Right lobe of liver (tissue), 6 donors: Measurements from ENCODE around the gene ZCCHC7. TPM values are rescaled to one million over a fixed set of nuclear protein-coding genes. Genes with fewer than 3 reads are reported as not detected.
"Not testable (repeated sequence)": the region's sequence is repeated elsewhere in the genome, so short reads cannot be mapped to it uniquely, and the experiment has no call there.

Experiments used
- ATAC-seq, 4 donors: fragments of 200-7000 bp; cut with Tn5 transposase; one replicate each; pipeline ENCODE4 v1.9.1; 2020; ENCODE audit warnings: mild to moderate bottlenecking in 4 of 4, moderate library complexity in 4 of 4
- DNase-seq, 3 donors: peaks; one replicate each; pipeline ENCODE4 v3.0.0-alpha.2; 2020
- H3K27ac ChIP-seq, 3 donors: fragments of 200-600 bp; one replicate each; pipeline ENCODE4 v1.8.0; 2022
- H3K27me3 ChIP-seq, 2 donors: fragments of 200-600 bp; one replicate each; pipeline ENCODE4 v1.8.0; 2022
- H3K36me3 ChIP-seq, 4 donors: fragments of 200-600 bp; sonication (generic) in 1 of 4; one replicate each; pipeline versions ENCODE4 v1.5.1 to v1.8.0; 2017 to 2022; ENCODE audit warnings: control low read depth in 1 of 4
- H3K4me1 ChIP-seq, 4 donors: fragments of 200-600 bp; sonication (generic) in 1 of 4; one replicate each; pipeline versions ENCODE4 v1.5.1 to v1.8.0; 2017 to 2022; ENCODE audit warnings: control low read depth in 1 of 4
- H3K4me3 ChIP-seq, 3 donors: fragments of 200-600 bp; one replicate each; pipeline ENCODE4 v1.8.0; 2022
- H3K9me3 ChIP-seq, 4 donors: fragments of 200-600 bp; sonication (generic) in 1 of 4; one replicate each; pipeline versions ENCODE4 v1.5.1 to v1.8.0; 2017 to 2022; ENCODE audit warnings: control low read depth in 1 of 4
- CTCF ChIP-seq, 4 donors: fragments of 200-600 bp in 3 of 4; fragments of 450-650 bp in 1 of 4; IDR thresholded peaks; one replicate each; pipeline versions ENCODE4 v1.5.1 to v1.8.0; 2016 to 2022; ENCODE audit warnings: antibody characterized with exemption in 4 of 4, mild to moderate bottlenecking in 2 of 4
- POLR2A ChIP-seq: fragments of 450-650 bp; IDR thresholded peaks from one replicate; pipeline ENCODE4 v1.6.1; 2017; ENCODE audit warnings: antibody characterized with exemption, mild to moderate bottlenecking
- WGBS: methylation state at CpG from one replicate; pipeline ENCODE4 v1.1.6; 2018; ENCODE audit warnings: low coverage, low lambda C conversion rate; ENCODE audit not compliant: insufficient coverage; ENCODE audit errors: missing lambda C conversion rate; 5-methylcytosine and 5-hydroxymethylcytosine counted together
- intact Hi-C, 2 donors: fragments of 100-400 bp; cut with DNase I; formaldehyde crosslinking; loops; one replicate each; pipeline versions ENCODE4 v1.11.2 to v1.14.1; 2022
- total RNA-seq, 6 experiments: library from RNA; depleted of rRNA in 2 of 6; stranded (reverse); fragments of >200 nt in 2 of 6; fragmentation: NEBNext Ultra II Directional in 3 of 6; extraction: Animal tissue kit (Norgen Biotek cat#: 25700) in 3 of 6; gene quantifications; one replicate each; pipeline versions ENCODE4 v1.1.0 to v1.2.4, GENCODE V29; 2016 to 2023
- donor health status: DM: no; HTN: yes; CAD: no.
- donor health status: DM: no; HTN: no; CAD: no.
- donor health status: DM: no; HTN: no; CAD: no.
- donor health status: DM: no; HTN: yes; CAD: no.
- donor health status: DM: no; HTN: yes; CAD: no.

The ZCCHC7 gene
- total RNA-seq, 6 experiments from 2014 or later = 5.9 to 10.0 (median 7.2) TPM

GRCh38 chr9:37082214-37082765 is 38.1 kb upstream of the ZCCHC7 start:
- Histone ChIP-seq H3K9me3 (no peaks in the 10 kb centered on the region), H3K27ac (no peak overlapping the region), H3K4me1 (peaks cover 0 to 26% (median 6%) of the 10 kb centered on the region in 4 donors), H3K4me3 (no peak overlapping the region), H3K36me3 (peaks cover 0 to 9% (median 5%) of the 10 kb centered on the region in 4 donors), H3K27me3 (no peaks in the 10 kb centered on the region)
- intact Hi-C loops = no loop called here
- DNase-seq (no peak), ATAC-seq (no peak)
- TF ChIP-seq CTCF (IDR thresholded peaks at IDR 0.05) (no peak), POLR2A (no peak)
- WGBS = 75% methylated on average over 4 of the region's 4 CpGs

- no peaks in the 10 kb centered on the region for H3K9me3 ChIP-seq
- H3K27ac ChIP-seq = no peak overlapping the region
- no peak overlapping the region for H3K4me3 ChIP-seq
- no peak for TF ChIP-seq CTCF (IDR thresholded peaks at IDR 0.05)
- TF ChIP-seq POLR2A = no peak
- no peaks in the 10 kb centered on the region for H3K27me3 ChIP-seq
- DNase-seq = no peak
- ATAC-seq = no peak
- intact Hi-C loops = no loop called here
- H3K36me3 ChIP-seq = peaks cover 0 to 18% (median 7%) of the 10 kb centered on the region in 4 donors
- H3K4me1 ChIP-seq = peaks cover 0 to 26% (median 6%) of the 10 kb centered on the region in 4 donors
These were observed 36.7 kb upstream of the ZCCHC7 start for GRCh38 chr9:37083654-37084053.

- intact Hi-C loops = no loop called here
These were observed 35.1 kb upstream of the ZCCHC7 start for GRCh38 chr9:37085233-37085632.

GRCh38 chr9:37092714-37093295 is 27.6 kb upstream of the ZCCHC7 start:
- ATAC-seq, H3K27me3 ChIP-seq, H3K4me1 ChIP-seq, intact Hi-C loops, H3K36me3 ChIP-seq, DNase-seq, H3K9me3 ChIP-seq, H3K27ac ChIP-seq, H3K4me3 ChIP-seq: not testable (repeated sequence)
- WGBS = 100% methylated on average over 1 of the region's 5 CpGs

More at GRCh38 chr9:37085233-37085632, 35.1 kb upstream of the ZCCHC7 start:
- Histone ChIP-seq H3K4me1 (peaks cover 0 to 26% (median 6%) of the 10 kb centered on the region in 4 donors), H3K27me3 (no peaks in the 10 kb centered on the region), H3K27ac (no peak overlapping the region), H3K36me3 (peaks cover 0 to 18% (median 7%) of the 10 kb centered on the region in 4 donors), H3K4me3 (no peak overlapping the region), H3K9me3 (no peaks in the 10 kb centered on the region)
- TF ChIP-seq CTCF (IDR thresholded peaks at IDR 0.05) = no peak
- no peak for TF ChIP-seq POLR2A
- ATAC-seq (peak in 2 of 4 donors; percentile 25 to 75), DNase-seq (no peak)
- 91% methylated on average over 1 of the region's 1 CpG for WGBS

GRCh38 chr9:37094751-37095150 is 25.6 kb upstream of the ZCCHC7 start:
- TF ChIP-seq POLR2A (no peak), CTCF (IDR thresholded peaks at IDR 0.05) (no peak)
- H3K4me1 ChIP-seq = no peaks in the 10 kb centered on the region
- WGBS = 25% methylated on average over 1 of the region's 1 CpG

More at GRCh38 chr9:37094751-37095150, 25.6 kb upstream of the ZCCHC7 start:
- Histone ChIP-seq H3K9me3 (no peaks in the 10 kb centered on the region), H3K36me3 (no peaks in the 10 kb centered on the region), H3K27me3 (no peaks in the 10 kb centered on the region), H3K27ac (no peak overlapping the region), H3K4me3 (no peak overlapping the region)
- intact Hi-C loops = no loop called here
- ATAC-seq = no peak
- DNase-seq = no peak
